K562 (cell line): ENCODE measurements around the gene RIPPLY3. TPM values are rescaled to one million over a fixed set of nuclear protein-coding genes. Genes with fewer than 3 reads are reported as not detected.

Source experiments
- BACH1 ChIP-seq: fragments of 200-800 bp; sonication (Bioruptor generic); IDR thresholded peaks from 2 replicates; pipeline ENCODE4 v1.6.1; 2016; ENCODE audit warnings: missing genetic modification characterization, missing compliant biosample characterization
- CAMTA2 ChIP-seq: fragments of 250-450 bp; sonication (Bioruptor Pico); conservative IDR thresholded peaks from 2 replicates; pipeline ENCODE4 v1.5.1; 2022
- ETV5 ChIP-seq: sonication (generic); formaldehyde crosslinking; IDR thresholded peaks from 2 replicates; pipeline ENCODE4 v1.4.0; 2020; ENCODE audit warnings: low read depth, mild to moderate bottlenecking, missing genetic modification reagents
- JUNB ChIP-seq: fragments of 450-650 bp; formaldehyde crosslinking; conservative IDR thresholded peaks from 2 replicates; pipeline ENCODE4 v1.4.0; 2020; ENCODE audit warnings: mild to moderate bottlenecking
- NR2C1 ChIP-seq, 2 experiments: fragments of 450-650 bp; IDR thresholded peaks; 2 replicates each; pipeline ENCODE4 v1.6.1; 2017; ENCODE audit warnings: mild to moderate bottlenecking in 2 of 2, antibody characterized with exemption in 1 of 2, inconsistent platforms in 1 of 2, missing compliant biosample characterization in 1 of 2, missing genetic modification characterization in 1 of 2
- POLR2H ChIP-seq: IDR thresholded peaks from 2 replicates; pipeline ENCODE4 v1.6.1; 2016; ENCODE audit warnings: missing genetic modification characterization, low read depth, mild to moderate bottlenecking, control low read depth, missing compliant biosample characterization, moderate library complexity
- TFAP4 ChIP-seq: sonication (generic); formaldehyde crosslinking; IDR thresholded peaks from 2 replicates; pipeline ENCODE4 v1.8.0; 2022; ENCODE audit warnings: missing genetic modification reagents, mild to moderate bottlenecking, moderate library complexity, borderline replicate concordance
- THAP7 ChIP-seq: fragments of 250-450 bp; sonication (Bioruptor Pico); IDR thresholded peaks from 2 replicates; pipeline ENCODE4 v1.5.0; 2021
- THRA ChIP-seq: fragments of 450-650 bp; IDR thresholded peaks from 2 replicates; pipeline ENCODE4 v1.6.1; 2017; ENCODE audit warnings: mild to moderate bottlenecking, moderate library complexity
- TRIM24 ChIP-seq, 2 experiments: fragments of 450-650 bp; IDR thresholded peaks; 2 replicates each; pipeline ENCODE4 v1.6.1; 2016
- U2AF2 ChIP-seq: fragments of 200-400 bp; formaldehyde crosslinking; optimal IDR thresholded peaks from 2 replicates; pipeline ENCODE3; 2017; ENCODE audit warnings: low read depth, mild to moderate bottlenecking, low read length
- ZKSCAN8 ChIP-seq: fragments of 200-800 bp; sonication (Bioruptor generic); IDR thresholded peaks from 2 replicates; pipeline ENCODE4 v1.6.1; 2016; ENCODE audit warnings: missing genetic modification characterization, missing compliant biosample characterization
- ZNF133 ChIP-seq: fragments of 250-450 bp; sonication (Bioruptor Pico); IDR thresholded peaks from 2 replicates; pipeline ENCODE4 v1.4.0; 2020; ENCODE audit warnings: mild to moderate bottlenecking
- ZNF263 ChIP-seq: sonication (generic); formaldehyde crosslinking; IDR thresholded peaks from 2 replicates; pipeline ENCODE4 v1.8.0; 2022; ENCODE audit warnings: mild to moderate bottlenecking, missing genetic modification reagents, borderline replicate concordance
- ZNF280B ChIP-seq: fragments of 250-450 bp; sonication (Bioruptor Pico); IDR thresholded peaks from 2 replicates; pipeline ENCODE4 v1.5.1; 2021; ENCODE audit warnings: mild to moderate bottlenecking
- ZNF395 ChIP-seq: fragments of 200-800 bp; sonication (Bioruptor generic); IDR thresholded peaks from 2 replicates; pipeline ENCODE4 v1.6.1; 2017; ENCODE audit warnings: missing genetic modification characterization, missing compliant biosample characterization
- ZNF398 ChIP-seq: fragments of 250-450 bp; sonication (Bioruptor Pico); IDR thresholded peaks from 2 replicates; pipeline ENCODE4 v1.8.0; 2021; ENCODE audit warnings: moderate library complexity, mild to moderate bottlenecking, inconsistent platforms
- ZNF766 ChIP-seq: fragments of 200-800 bp; sonication (Bioruptor generic); conservative IDR thresholded peaks from 2 replicates; pipeline ENCODE4 v1.6.1; 2016; ENCODE audit warnings: missing genetic modification characterization, missing compliant biosample characterization
- polyA plus RNA-seq, 8 experiments: library from polyadenylated mRNA; depleted of rRNA in 4 of 8; stranded (reverse) in 5 of 8; unstranded in 3 of 8; fragments of >200 nt; fragmentation: Nextera tagmentation in 2 of 8; fragmentation: Illumina TruSeq in 1 of 8; extraction: Ambion mirVana in 2 of 8; extraction: Trizol in 1 of 8; gene quantifications; 2 replicates each; pipeline versions ENCODE4 v1.2.1 to v1.2.3, GENCODE V29; 2011 to 2014; ENCODE audit warnings: inconsistent platforms in 1 of 8, missing spikeins in 1 of 8
- total RNA-seq, 7 experiments: library from RNA; depleted of rRNA in 6 of 7; stranded (reverse); fragments of >200 nt in 6 of 7; fragmentation: Illumina TruSeq in 2 of 7; extraction: Trizol in 2 of 7; gene quantifications; 2 replicates each; pipeline versions ENCODE4 v1.2.1 to v1.2.3, GENCODE V29; 2011 to 2021; ENCODE audit warnings: low replicate concordance in 1 of 7

RIPPLY3 gene
- total and polyA plus RNA-seq, 9 of the 15 experiments (the other 6 are each of a cell fraction or from before 2014, with no cell fraction given), result not detected

GRCh38 chr21:36989699-36990507, 16.6 kb upstream of the RIPPLY3 start (continued):
- TF ChIP-seq THRA (no peak), ETV5 (CRISPR knock-in tag) (peak; percentile 92), U2AF2 (no peak), ZNF398 (CRISPR knock-in tag) (no peak), ZNF263 (CRISPR knock-in tag) (peak; percentile 23), POLR2H (tag) (peak; percentile 79), THAP7 (CRISPR knock-in tag) (0 out of 2 replicates have a peak, but pooled peaks have one; percentile 19), ZNF766 (CRISPR knock-in tag) (peak; percentile 60; the same call in 1 of the 2 replicates), TFAP4 (CRISPR knock-in tag) (peak; percentile 91), JUNB (CRISPR knock-in tag) (no peak), ZNF133 (CRISPR knock-in tag) (no peak), TRIM24 (IDR thresholded peaks at IDR 0.05) (peak in 1 of 2 experiments; percentile 7; a peak in 1 of 4 replicates), ZNF280B (CRISPR knock-in tag) (no peak), NR2C1 (IDR thresholded peaks at IDR 0.05) (no peak), NR2C1 (tag; IDR thresholded peaks at IDR 0.05) (peak; percentile 43; the same call in 1 of the 2 replicates), CAMTA2 (0 out of 2 replicates have a peak, but pooled peaks have one; percentile 21), ZNF395 (peak; percentile 90), ZKSCAN8 (CRISPR knock-in tag) (peak; percentile 77; the same call in 1 of the 2 replicates), BACH1 (tag) (no peak)
